GM21515 (cell line): Measurements from ENCODE around the gene SCYL1.

Source experiments
- ATAC-seq: cut with Tn5 transposase; IDR thresholded peaks from one replicate; pipeline ENCODE4 v1.9.1; 2021; ENCODE audit not compliant: unreplicated experiment

Gene SCYL1

DNA sequence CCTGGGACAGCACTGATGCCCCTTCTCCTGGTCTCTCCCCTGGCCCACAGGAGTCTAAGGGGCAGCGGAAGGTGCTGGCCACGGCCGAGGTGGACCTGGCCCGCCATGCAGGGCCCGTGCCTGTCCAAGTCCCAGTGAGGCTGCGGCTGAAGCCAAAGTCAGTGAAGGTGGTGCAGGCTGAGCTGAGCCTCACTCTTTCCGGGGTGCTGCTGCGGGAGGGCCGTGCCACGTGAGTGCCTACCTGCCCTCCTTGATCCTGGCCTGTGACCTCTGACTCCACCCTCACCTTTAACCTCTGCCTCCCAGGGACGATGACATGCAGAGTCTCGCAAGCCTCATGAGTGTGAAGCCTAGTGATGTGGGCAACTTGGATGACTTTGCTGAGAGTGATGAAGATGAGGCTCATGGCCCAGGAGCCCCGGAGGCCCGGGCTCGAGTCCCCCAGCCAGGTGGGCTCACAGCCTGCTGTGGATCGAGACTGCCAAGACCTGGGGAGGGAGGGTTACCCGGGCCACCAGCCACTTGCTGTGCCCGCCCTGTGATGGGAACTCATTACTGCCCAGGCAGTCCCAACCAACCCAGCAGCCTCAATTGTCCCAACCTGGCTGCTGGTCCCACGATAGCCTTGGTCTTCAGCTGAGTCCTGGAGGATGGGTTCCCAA is 55.3 kb downstream of the SCYL1 start:
- no peak for ATAC-seq

DNA sequence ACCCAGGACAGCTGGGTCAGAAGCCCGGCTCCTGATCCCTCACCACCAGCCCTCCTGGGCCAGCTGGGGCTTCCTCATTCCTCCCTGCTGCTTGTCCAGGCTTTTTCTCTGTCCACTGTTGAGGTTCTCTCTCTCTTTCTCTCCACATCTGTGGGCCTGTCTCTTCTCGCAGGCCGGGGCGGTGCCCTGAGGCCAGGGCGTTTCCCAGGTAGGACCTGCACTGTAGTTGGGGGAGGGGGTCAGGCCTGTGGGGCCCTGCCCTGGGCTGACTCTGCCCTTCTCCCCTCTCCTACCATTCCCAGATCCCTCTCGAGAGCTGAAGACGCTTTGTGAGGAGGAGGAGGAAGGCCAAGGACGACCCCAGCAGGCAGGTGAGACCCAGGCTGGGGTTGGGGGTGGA is 55.9 kb downstream of the SCYL1 start:
- ATAC-seq = no peak

DNA sequence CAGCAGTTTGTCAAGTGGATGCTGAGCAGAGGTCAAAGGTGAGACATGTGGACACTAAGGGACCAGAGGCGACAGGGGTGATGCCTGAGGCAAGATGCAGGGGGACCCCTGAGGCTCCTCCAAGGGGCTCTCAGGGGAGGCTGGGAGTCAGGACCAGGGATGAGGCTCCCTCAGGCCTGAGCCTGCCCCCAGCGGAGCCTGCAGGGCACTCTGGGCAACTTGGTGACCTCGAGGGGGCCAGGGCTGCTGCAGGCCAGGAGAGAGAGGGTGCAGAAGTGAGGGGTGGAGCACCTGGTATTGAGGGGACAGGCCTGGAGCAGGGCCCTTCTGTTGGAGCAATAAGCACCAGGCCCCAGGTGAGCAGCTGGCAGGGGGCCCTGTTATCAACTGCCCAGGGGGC is 57.0 kb downstream of the SCYL1 start:
- no peak for ATAC-seq

DNA sequence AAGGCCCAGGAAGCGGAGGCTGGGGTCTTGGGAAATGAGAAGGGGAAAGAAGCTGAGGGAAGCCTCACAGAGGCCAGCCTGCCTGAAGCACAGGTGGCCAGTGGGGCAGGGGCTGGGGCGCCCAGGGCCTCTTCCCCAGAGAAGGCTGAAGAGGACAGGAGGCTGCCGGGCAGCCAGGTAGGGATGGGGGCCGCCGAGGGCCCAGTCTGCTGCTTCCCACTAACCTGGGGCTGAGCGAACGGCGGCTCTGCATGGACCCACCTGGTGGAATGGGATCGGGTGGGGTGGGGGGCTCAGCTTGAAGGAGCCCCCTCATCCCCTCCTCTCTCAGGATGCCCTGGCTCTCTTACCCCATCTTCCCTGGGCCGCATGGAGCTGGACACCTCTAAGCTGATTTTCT is 58.7 kb downstream of the SCYL1 start:
- no peak for ATAC-seq

DNA sequence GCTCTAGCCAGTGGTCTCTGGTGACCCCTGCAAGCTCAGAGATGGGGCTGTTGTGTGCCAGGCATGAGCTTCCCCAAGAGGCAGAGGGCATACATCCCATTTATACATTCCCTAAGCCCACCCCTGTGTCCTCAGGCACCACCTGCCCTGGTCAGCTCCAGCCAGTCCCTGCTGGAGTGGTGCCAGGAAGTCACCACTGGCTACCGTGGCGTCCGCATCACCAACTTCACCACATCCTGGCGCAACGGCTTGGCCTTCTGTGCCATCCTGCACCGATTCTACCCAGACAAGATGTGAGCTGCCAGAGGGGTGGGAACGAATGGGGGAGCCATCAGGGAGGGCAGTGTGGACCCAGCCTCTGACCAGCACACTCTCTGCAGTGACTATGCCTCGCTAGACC is 59.2 kb downstream of the SCYL1 start:
- ATAC-seq = no peak

DNA sequence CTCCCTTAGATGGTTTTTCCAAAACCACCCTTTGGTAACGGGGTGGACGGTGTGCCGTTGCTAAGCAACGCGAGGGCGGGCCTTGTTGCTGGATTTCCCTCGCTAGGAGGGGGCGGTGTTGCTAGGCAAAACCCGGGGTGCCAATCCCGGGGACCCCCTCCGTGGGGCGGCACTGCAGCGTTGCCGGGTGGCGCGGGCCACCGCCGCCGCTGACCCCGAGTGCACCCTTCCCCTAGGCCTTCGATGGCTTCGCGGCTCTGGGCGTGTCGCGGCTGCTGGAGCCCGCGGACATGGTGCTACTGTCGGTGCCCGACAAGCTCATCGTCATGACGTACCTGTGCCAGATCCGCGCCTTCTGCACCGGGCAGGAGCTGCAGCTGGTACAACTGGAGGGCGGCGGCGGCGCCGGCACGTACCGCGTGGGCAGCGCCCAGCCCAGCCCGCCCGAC is 59.9 kb downstream of the SCYL1 start:
- no peak for ATAC-seq

DNA sequence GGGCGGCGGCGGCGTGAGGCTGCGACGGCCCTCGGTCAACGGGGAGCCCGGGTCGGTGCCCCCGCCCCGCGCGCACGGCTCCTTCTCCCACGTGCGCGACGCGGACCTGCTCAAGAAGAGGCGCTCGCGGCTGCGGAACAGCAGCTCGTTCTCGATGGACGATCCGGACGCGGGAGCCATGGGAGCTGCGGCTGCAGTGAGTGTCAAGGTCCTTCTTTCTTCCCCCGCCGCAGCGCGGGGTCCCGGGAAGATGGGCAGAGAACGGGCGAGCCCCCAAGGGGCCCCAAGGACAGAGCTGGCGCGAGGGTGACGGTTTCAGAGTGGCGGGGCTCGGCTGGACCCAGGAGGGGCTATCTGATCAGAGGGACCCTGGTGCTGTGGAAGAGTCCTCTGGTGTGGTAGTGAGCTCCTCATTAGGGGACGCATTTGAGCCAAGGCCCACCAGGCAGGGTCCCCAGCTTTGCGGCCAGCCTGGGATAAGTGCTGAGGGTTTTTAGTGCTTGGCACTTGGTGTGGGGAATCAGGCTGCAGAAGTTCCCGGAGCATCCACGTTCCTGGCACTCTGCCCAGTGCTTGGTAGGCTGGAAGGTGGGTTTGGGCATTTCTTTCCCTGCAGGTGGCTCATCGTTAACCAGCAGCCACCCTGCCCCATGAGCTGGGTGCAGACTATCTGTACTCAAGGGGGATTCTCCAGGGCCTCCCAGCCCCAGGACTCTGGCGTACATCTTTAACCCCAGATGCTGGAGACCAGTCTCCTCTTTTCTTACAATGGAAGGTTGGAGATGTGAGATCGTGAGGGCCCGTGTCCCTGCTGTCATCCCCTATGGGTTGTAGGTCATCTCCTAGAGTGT is 60.7 kb downstream of the SCYL1 start:
- no peak for ATAC-seq

DNA sequence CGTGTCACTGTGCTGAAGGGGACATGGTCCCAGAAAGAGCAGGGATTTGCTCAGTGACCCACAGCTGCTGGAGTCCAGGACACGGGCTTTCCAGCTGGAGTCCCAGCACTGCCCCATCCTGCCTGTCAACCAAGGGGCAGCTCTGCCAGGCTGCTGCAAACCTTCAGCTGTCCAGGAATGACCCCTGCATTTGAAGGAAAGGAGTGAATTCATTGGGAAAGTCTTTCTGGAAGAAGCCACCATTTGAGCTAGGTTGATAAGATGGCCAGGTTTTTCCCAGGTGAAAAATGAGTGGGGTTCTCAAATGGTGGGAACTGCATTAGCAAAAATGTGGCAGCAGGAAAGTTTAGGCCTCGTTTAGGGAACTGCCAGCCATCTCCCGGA is 61.4 kb downstream of the SCYL1 start:
- no peak for ATAC-seq

DNA sequence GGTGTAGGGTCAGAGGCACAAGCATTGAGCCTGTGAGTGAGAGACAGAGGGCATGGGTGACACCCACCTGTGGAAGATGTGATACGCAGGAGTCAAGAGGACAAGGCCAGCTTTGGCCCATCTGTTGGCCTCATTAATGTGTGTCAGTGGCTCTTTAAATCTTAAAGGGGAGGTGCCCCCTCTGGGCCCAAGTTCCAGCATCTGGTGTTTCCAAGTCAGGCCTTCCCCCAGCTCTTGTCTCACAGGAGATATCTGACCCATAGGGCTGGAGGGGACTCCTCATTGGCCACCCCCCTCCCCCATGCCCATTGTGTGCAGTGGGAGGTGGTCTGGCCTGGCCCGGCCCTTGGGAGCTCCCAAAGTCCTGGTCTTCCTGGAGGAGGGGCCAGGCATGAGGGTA is 61.8 kb downstream of the SCYL1 start:
- ATAC-seq = no peak
